DOHH2 (cell line): ENCODE results near the gene CRTAP.

Source experiments
- EZH2phosphoT487 ChIP-seq: fragments of 200-600 bp; sonication (generic); IDR thresholded peaks from 2 replicates; pipeline ENCODE4 v1.6.1; 2017; ENCODE audit warnings: borderline replicate concordance, mild to moderate bottlenecking, antibody characterized with exemption, low read length, moderate library complexity, mixed read lengths
- TF ChIP-seq, protein P1 (sequence below): fragments of 200-600 bp; sonication (generic); IDR thresholded peaks from one replicate; pipeline ENCODE4 v1.5.1; 2014; ENCODE audit warnings: antibody characterized with exemption, mild to moderate bottlenecking, low read depth, low read length; ENCODE audit not compliant: poor library complexity, severe bottlenecking

DNA sequence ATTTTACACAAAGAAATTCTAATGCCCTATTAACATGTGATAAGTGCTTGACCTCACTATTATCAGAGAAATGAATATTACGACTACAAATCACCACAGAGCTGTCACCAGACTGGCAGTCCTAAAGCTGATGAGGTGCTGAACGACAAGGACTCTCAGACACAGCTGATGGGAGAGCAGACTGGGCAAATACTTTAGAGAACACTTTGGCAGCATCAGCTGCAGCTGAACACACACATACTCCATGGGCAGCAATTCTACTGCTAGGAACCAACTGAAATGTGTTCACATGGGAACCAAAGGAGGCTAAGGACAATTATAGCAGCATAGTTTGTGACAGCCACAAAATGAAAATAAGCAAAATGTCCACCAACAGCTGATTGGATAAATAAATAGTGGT, 59.3 kb downstream of the CRTAP start:
- TF ChIP-seq, protein P1, sequence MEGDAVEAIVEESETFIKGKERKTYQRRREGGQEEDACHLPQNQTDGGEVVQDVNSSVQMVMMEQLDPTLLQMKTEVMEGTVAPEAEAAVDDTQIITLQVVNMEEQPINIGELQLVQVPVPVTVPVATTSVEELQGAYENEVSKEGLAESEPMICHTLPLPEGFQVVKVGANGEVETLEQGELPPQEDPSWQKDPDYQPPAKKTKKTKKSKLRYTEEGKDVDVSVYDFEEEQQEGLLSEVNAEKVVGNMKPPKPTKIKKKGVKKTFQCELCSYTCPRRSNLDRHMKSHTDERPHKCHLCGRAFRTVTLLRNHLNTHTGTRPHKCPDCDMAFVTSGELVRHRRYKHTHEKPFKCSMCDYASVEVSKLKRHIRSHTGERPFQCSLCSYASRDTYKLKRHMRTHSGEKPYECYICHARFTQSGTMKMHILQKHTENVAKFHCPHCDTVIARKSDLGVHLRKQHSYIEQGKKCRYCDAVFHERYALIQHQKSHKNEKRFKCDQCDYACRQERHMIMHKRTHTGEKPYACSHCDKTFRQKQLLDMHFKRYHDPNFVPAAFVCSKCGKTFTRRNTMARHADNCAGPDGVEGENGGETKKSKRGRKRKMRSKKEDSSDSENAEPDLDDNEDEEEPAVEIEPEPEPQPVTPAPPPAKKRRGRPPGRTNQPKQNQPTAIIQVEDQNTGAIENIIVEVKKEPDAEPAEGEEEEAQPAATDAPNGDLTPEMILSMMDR = no peak
- no peak for TF ChIP-seq EZH2phosphoT487
